Measurements from ENCODE around the gene CLEC11A. TPM values are rescaled to one million over a fixed set of nuclear protein-coding genes. Genes with fewer than 3 reads are reported as not detected.
"Not testable (repeated sequence)": the region's sequence is repeated elsewhere in the genome, so short reads cannot be mapped to it uniquely, and the experiment has no call there.

The CLEC11A gene
- total RNA-seq, 1 experiment from 2014 or later = 2.0 TPM

DNA sequence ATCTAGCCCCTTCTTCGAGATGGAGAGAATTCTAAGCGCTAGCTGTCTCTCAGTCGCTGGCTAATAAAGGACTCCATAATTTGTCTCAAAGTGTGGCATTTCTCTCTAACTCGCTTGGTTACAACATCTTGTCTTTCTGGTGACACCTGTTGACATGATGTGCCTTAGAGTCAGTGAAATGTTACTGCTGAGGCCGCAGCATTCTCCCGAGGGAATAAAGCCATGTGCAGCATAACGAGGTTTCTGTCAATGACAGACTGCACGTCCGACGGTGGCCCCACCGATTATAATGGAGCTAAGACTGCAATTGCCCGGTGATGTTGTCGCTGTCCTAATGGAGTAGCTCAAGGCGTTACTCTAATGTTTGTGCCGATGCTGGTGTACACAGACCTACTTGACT, 26.8 kb downstream of the CLEC11A start:
- peaks cover 6% of the 10 kb centered on the region; the same call in 1 of the 2 replicates for H3K27me3 ChIP-seq
- no peaks in the 10 kb centered on the region for H3K9me3 ChIP-seq (replicated peaks)
- no peaks in the 10 kb centered on the region for H3K36me3 ChIP-seq
- no peak overlapping the region for H3K4me3 ChIP-seq
- no peaks in the 10 kb centered on the region for H3K4me1 ChIP-seq
- H3K27ac ChIP-seq = no peak overlapping the region
- DNase-seq = no peak

DNA sequence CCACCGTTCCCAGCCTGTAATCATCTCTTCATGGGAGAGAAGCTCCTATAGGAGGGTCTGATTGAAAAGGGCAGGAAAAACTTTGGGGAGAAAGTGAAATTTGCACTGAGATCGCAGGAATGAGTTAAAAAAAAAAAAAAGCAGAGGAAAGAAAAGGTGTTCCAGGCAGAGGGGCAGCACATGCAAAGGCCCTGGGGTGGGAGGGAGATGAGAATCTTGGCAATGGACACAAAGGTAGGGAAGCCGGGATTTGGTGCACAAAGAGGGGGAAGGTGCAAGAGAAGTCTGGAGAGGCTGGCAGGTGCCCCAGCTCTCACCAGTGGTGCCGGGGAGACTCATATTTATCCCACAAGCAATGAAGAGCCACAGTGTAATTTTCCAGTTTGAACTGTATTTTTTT, 30.7 kb downstream of the CLEC11A start:
- Histone ChIP-seq H3K27me3 (peaks cover 9% of the 10 kb centered on the region), H3K36me3 (no peaks in the 10 kb centered on the region), H3K4me3 (no peak overlapping the region), H3K27ac (no peak overlapping the region), H3K4me1 (no peaks in the 10 kb centered on the region), H3K9me3 (replicated peaks) (no peaks in the 10 kb centered on the region)
- no peak for DNase-seq

DNA sequence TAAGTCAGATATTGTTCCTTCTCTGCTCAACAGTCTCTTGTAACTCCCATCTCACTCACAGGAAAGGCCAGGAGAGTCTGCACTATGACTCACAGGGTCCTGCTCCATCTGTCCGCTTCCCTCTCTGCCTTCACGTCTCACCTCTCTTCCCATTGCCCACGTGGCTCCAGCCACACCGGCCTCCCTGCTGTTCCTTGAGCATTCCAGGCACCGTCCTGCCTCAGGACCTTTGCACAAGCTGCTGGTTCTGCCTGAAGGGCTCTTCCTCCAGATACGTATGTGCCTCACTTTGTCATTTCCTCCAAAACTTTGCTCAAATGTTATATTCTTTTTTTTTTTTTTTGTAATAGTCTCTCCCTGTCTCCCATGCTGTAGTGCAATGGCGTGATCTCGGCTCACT, 33.1 kb downstream of the CLEC11A start:
- DNase-seq; H3K4me1 ChIP-seq; H3K9me3 ChIP-seq (replicated peaks); H3K27me3 ChIP-seq; H3K4me3 ChIP-seq; H3K27ac ChIP-seq; H3K36me3 ChIP-seq: not testable (repeated sequence)

GRCh38 chr19:50757624-50758023, 34.5 kb downstream of the CLEC11A start:
- H3K9me3 ChIP-seq (replicated peaks); H3K27me3 ChIP-seq; DNase-seq; H3K4me1 ChIP-seq; H3K36me3 ChIP-seq; H3K27ac ChIP-seq; H3K4me3 ChIP-seq: not testable (repeated sequence)

DNA sequence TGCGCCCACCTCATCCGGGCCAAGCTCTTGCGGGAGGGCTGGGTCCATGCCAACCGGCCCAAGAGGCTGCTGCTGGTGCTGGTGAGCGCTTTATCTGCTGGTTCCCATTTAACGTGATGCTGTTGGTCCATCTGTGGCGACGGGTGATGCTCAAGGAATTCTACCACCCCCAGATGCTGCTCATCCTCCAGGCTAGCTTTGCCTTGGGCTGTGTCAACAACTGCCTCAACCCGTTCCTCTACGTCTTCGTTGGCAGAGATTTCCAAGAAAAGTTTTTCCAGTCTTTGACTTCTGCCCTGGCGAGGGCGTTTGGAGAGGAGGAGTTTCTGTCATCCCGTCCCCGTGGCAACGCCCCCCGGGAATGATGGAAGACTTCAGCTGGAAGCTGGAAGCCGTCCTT, 35.9 kb downstream of the CLEC11A start:
- not testable (repeated sequence) for H3K9me3 ChIP-seq (replicated peaks); H3K4me3 ChIP-seq; DNase-seq; H3K27ac ChIP-seq; H3K4me1 ChIP-seq; H3K27me3 ChIP-seq; H3K36me3 ChIP-seq

DNA sequence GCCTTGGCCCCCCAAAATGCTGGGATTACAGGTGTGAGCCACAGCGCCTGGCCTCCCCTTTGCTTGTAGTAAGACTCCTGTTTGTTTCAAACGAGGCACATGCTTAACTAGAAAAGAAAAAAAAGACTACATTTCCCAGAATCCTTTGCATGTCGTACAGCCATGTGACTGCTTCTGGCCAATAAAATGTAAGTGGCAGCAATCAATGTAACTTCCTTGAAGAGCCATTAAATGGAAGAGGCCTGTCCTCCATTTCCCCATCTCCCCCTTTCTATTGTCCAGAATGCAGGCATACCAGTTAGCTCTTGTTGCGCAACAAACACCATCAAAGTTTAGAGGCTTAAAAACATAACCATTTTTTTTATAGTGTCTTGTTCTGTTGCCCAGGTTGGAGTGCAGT, 36.7 kb downstream of the CLEC11A start:
- Histone ChIP-seq H3K4me3 (no peak overlapping the region), H3K36me3 (no peaks in the 10 kb centered on the region), H3K27ac (no peak overlapping the region), H3K4me1 (no peaks in the 10 kb centered on the region), H3K9me3 (replicated peaks) (no peaks in the 10 kb centered on the region), H3K27me3 (peaks cover 6% of the 10 kb centered on the region; the same call in 1 of the 2 replicates)
- DNase-seq = peak in 1 of 2 experiments; percentile 52

DNA sequence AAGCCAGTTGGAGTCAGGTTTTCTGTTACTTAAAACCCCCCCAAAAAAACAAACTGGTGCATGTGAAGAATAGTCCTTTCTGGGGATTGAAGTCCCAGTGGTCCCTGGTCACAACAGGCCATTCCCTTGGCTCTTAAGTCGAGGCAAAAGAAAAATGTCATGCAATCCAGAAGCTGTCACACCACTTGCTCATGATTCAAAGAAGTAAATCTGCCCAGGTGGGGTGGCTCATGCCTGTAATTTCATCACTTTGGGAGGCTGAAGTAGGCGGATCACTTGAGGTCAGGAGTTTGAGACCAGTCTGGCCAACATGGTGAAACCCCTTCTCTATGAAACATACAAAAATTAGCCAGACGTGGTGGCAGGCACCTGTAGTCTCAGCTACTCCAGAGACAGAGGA, 38.3 kb downstream of the CLEC11A start:
- not testable (repeated sequence) for DNase-seq; H3K36me3 ChIP-seq; H3K9me3 ChIP-seq (replicated peaks); H3K27me3 ChIP-seq; H3K4me1 ChIP-seq; H3K27ac ChIP-seq; H3K4me3 ChIP-seq

DNA sequence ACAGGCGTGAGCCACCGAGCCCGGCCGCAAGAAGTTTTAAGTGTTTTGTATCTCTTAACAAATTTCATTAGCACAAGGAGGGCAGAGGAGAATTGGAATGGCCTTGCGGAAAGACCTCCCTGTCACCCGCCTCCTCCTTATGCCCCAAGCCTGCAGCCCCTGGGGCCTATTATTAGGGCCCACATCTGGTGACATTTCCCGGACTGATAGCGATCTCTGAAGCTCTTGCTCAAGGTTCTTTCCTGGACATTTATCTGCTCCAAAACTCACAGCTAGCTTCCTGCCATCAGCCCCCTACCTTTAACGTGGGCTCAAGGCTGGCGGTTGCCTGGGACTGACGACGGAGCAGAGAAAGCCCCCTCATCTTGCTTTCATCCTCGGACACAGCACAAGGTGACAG, 40.4 kb downstream of the CLEC11A start:
- H3K4me1 ChIP-seq; H3K27me3 ChIP-seq; H3K27ac ChIP-seq; H3K36me3 ChIP-seq; H3K9me3 ChIP-seq (replicated peaks); DNase-seq; H3K4me3 ChIP-seq: not testable (repeated sequence)

- H3K27me3 ChIP-seq = peaks cover 5% of the 10 kb centered on the region; the same call in 1 of the 2 replicates
These were observed 41.2 kb downstream of the CLEC11A start for GRCh38 chr19:50764409-50764808.

DNA sequence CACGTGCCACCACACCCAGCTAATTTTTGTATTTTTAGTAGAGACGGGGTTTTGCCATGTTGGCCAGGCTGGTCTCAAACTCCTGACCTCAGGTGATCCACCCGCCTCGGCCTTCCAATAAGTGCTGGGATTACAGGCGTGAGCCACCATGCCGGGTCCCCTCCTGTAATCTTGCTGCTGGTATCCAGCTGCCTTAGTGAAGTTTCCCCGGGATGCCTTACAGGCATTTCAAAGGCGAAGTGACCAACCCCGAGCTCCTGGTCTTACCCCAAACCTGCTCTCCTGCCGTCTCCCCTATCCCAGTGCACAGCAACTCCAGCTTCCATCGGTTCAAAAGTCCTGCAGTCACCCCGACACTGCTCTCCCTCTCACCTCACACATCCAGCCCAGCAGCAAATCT, 43.6 kb downstream of the CLEC11A start:
- not testable (repeated sequence) for H3K4me3 ChIP-seq; DNase-seq; H3K36me3 ChIP-seq; H3K4me1 ChIP-seq; H3K27me3 ChIP-seq; H3K9me3 ChIP-seq (replicated peaks); H3K27ac ChIP-seq

More at GRCh38 chr19:50764409-50764808, 41.2 kb downstream of the CLEC11A start:
- DNase-seq = no peak
- Histone ChIP-seq H3K27ac (no peak overlapping the region), H3K4me1 (no peaks in the 10 kb centered on the region), H3K4me3 (no peak overlapping the region), H3K9me3 (replicated peaks) (no peaks in the 10 kb centered on the region), H3K36me3 (no peaks in the 10 kb centered on the region)

- not testable (repeated sequence) for H3K36me3 ChIP-seq; DNase-seq; H3K4me3 ChIP-seq; H3K27me3 ChIP-seq; H3K9me3 ChIP-seq (replicated peaks); H3K27ac ChIP-seq; H3K4me1 ChIP-seq
These were observed 44.1 kb downstream of the CLEC11A start for GRCh38 chr19:50767263-50767662.

DNA sequence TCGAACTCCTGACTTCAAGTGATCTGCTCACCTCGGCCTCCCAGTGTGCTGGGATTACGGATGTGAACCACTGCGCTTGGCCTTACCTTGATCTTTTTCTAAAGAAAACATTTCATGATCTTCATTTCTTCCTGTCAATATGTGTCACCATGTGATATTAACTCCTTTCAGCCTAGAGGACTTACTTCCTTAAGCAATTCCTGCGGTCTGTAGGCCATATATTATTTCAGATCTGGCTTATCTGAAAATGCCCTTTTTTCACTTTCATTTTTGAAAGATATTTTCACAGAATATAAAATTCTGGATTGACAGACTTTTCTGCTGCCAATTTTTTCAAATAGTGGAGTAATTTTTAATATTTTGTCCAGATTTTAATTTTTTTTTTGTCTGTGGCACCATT, 45.1 kb downstream of the CLEC11A start:
- H3K36me3 ChIP-seq = no peaks in the 10 kb centered on the region
- H3K4me3 ChIP-seq = no peak overlapping the region
- no peak for DNase-seq
- no peak overlapping the region for H3K27ac ChIP-seq
- H3K4me1 ChIP-seq = no peaks in the 10 kb centered on the region
- peaks cover 3% of the 10 kb centered on the region; the same call in 1 of the 2 replicates for H3K9me3 ChIP-seq (replicated peaks)
- H3K27me3 ChIP-seq = peaks cover 2% of the 10 kb centered on the region; the same call in 1 of the 2 replicates

DNA sequence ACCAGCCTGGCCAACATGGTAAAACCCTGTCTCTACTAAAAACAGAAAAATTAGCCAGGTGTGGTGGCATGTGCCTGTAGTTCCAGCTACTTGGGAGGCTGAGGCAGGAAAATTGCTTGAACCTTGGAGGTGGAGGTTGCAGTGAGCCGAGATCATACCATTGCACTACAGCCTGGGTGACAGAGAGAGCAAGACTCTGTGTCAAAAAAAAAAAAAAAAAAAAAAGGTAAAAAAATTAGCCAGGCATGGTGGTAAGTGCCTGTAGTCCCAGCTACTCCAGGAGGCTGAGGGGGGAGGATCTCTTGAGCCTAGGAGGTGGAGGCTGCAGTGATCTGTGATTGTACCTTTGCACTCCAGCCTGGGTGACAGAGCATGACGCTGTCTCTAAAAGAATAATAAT, 47.0 kb downstream of the CLEC11A start, which contains the start of gene GPR32:
Gene GPR32 (plus strand): TSS at position 301 of the 400 bp plus-strand sequence. CDS start 137 bp downstream, outside the sequence.
- H3K9me3 ChIP-seq (replicated peaks); H3K27me3 ChIP-seq; H3K36me3 ChIP-seq; H3K4me3 ChIP-seq; H3K27ac ChIP-seq; H3K4me1 ChIP-seq; DNase-seq: not testable (repeated sequence)

- no peak for DNase-seq
- no peaks in the 10 kb centered on the region for H3K27me3 ChIP-seq
- H3K4me3 ChIP-seq = no peak overlapping the region
- no peaks in the 10 kb centered on the region for H3K36me3 ChIP-seq
- H3K4me1 ChIP-seq = no peaks in the 10 kb centered on the region
- H3K9me3 ChIP-seq (replicated peaks) = peaks cover 3% of the 10 kb centered on the region; the same call in 1 of the 2 replicates
- H3K27ac ChIP-seq = no peak overlapping the region
These were observed 47.7 kb downstream of the CLEC11A start for GRCh38 chr19:50770888-50771287.

DNA sequence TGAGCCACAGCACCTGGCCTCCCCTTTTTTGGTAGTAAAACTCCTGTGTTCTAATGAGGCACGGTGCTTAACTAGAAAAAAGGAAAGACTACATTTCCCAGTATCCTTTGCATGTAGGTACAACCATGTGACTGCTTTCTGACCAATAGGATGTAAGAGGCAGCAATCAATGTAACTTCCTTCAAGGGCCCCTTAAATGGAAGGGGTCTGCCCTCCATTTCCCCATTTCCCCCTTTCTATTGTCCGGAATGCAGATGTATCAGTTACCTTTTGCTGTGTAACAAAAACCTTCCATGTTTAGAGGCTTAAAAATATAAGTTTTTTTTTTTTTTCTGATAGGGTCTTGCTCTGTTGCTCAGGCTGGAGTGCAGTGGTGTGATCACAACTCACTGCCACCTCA, 49.3 kb downstream of the CLEC11A start:
- no peaks in the 10 kb centered on the region for H3K4me1 ChIP-seq
- H3K36me3 ChIP-seq = no peaks in the 10 kb centered on the region
- H3K27me3 ChIP-seq = peaks cover 4% of the 10 kb centered on the region; the same call in 1 of the 2 replicates
- DNase-seq = peak in 1 of 2 experiments; percentile 28
- H3K4me3 ChIP-seq = no peak overlapping the region
- peaks cover 3% of the 10 kb centered on the region; the same call in 1 of the 2 replicates for H3K9me3 ChIP-seq (replicated peaks)
- H3K27ac ChIP-seq = no peak overlapping the region

DNA sequence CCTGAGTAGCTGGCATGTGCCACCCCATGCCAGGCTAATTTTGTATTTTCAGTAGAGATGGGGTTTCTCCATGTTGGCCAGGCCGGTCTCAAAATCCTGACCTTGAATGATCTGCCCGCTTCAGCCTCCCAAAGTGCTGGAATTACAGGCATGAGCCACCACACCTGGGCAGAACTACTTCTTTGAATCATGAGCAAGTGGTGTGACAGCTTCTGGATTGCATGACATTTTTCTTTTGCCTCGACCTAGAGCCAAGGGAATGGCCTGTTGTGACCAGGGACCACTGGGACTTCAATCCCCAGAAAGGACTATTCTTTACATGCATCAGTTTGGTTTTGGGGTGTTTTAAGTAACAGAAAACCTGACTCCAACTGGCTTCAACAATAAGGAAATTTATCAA, 49.7 kb downstream of the CLEC11A start:
- not testable (repeated sequence) for H3K4me3 ChIP-seq; H3K27ac ChIP-seq; H3K27me3 ChIP-seq; H3K4me1 ChIP-seq; DNase-seq; H3K9me3 ChIP-seq (replicated peaks); H3K36me3 ChIP-seq
